Measurements from ENCODE around the gene ATF3.

The ATF3 gene

GRCh38 chr1:212669600-212669999 is 61.0 kb downstream of the ATF3 start:
- intact Hi-C loops (cut with DNase I) = loop anchor here (10.0 kb wide), 1 partner anchor 195 kb away; no protein-coding TSS in a partner anchor
- no peak for DNase-seq

GRCh38 chr1:212670301-212670700 is 61.7 kb downstream of the ATF3 start:
- no peak for DNase-seq
- intact Hi-C loops (cut with DNase I) = no loop called here
